HG02852 (cell line): Measurements from ENCODE around the gene GREM2.

Source experiments
- ATAC-seq: cut with Tn5 transposase; IDR thresholded peaks from one replicate; pipeline ENCODE4 v1.9.1; 2021; ENCODE audit warnings: mild to moderate bottlenecking, moderate library complexity; ENCODE audit not compliant: unreplicated experiment

The GREM2 gene

DNA sequence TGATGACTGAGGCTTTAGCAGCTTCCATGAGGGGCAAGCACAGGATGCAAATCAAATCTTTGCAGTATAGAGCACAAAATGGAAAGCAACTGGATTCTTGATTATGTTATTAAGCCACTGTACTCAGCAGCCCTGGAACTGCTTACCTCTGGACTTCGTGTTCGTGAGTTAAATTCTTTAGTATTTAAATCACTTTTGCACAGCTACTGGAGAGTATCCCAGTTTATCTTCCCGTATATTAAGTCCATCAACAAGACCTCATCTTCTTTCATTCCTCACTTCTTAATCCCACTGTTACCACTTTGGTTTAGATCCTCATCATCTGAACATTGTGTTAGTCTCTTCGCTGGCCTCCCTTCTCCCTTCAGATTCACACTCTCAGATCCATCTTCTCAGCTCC lies 108.9 kb downstream of the GREM2 start:
- no peak for ATAC-seq

DNA sequence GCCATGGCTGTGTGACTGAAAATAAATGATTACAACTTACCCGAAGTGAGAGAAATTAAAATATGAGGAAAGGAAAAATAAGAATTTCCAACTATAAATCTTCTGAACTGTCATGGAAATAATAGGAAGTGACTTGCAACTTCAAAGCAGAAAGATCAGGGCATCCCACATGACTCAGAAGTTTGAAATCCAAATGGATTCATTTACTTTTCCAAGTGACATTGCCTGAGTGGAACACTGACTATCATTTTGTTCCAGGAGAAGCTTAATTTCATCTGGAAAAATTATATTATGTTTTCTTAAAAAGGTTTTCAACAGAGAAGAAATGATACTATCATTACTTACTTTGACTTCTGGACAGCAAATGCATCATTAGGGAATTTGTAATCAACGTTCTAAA lies 110.8 kb downstream of the GREM2 start:
- no peak for ATAC-seq

DNA sequence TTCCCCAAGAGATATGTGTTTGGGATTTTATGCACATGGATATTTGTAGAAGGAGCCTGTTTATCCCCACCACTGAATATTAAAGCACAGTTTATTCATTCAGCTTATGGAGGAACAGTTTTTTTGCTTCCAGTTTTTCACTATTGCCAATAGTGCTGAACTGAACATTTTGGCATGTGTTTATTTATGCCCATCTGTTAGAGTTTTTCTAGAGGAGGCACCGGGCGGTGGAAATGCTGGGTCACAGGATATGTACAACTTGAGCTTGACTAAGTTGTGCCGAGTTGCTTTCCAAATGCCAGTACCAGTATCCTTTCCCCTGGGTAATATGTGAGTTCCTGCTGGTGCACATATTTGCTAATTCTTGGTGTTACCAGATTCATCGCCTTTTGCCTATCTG lies 111.3 kb downstream of the GREM2 start:
- no peak for ATAC-seq

DNA sequence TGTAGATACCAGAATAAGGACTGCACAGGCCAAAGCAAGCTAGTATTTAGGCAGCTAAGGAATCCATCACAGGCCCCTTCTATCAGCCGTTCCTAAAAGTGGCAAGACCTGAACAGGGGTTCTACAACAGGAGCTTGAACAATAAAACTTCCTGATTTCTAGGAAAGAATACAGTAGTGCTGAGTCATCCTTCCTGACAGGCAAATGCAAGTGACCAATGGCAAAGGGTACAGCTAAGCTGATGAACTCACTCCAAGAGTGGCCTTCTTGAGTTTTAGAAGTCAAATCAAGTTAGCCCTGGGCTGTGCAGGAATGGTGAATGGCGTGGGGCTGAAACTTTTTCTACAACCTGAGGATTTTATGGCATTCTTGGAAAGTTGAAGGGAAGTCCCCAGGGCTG lies 112.9 kb downstream of the GREM2 start:
- no peak for ATAC-seq

DNA sequence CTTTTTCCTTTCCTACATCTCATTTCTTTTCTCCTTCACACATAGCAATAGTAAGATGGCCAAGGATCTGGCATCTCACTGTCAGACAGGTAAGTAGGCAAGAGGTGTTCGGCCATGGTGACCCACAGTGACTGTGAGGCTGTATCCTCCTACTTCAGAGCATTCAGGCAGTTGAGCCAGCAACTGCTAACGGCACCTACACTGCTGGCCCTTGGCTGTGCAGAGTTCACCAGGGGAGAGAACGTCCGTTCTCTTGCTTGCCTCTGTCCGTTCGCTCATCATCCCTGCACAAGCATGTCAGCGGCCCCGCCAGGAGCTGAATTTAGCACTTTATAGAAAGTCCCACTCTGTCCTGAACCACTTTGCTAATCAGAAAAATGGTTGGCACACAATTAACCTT lies 113.6 kb downstream of the GREM2 start:
- no peak for ATAC-seq

DNA sequence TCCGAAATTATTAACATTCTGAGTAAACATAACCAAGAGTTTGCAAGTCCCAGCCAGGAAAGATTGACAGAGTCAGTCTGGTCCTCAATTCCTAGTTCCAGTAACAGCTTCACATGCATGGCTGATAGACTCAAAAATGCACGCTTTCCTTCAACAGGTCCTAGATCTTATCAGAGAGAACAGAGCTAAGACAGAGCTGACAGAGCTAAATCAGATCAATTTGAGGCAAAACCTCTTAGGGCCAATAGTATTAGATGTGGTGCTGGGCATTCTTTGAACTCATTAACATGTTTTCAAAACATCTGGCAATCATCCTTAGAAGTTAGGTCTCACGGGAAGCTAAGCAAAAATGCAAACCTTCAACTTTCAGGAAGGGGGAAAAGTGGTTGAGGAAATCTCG lies 114.0 kb downstream of the GREM2 start:
- no peak for ATAC-seq

DNA sequence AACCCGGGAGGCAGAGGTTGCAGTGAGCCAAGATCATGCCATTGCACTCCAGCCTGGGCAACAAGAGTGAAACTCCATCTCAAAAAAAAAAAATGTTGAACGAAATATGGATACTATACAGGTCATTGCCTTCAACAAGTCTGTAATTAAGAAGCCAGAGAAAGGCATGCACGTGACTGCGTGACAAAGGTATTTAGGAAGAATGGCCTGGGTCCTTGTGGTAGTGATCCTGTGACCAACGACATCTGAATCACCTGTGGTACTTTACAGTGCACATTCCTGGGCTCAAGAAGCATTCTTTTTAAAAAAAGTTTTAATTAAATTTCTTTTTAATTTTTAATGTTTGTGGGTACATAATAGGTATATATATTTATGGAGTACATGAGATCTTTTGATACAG lies 115.0 kb downstream of the GREM2 start:
- no peak for ATAC-seq

DNA sequence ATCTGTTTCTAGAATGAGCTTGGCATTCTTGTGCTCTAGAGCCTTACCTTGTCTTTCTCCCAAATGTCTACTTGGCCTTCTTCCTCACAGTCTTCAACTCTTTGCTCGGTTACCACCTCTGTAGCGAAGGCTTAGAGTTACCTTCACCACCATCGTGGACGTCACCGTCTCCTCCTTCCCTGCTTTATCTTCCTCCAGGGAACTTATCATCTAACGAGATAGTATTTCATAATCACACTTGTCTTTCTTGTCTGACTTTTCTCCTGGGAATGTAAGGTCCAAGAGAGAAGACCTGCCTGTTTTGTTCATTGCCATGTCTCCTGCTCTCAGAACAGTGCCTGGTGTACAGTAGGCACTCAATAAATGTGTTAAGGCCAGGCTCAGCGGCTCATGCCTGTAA lies 115.6 kb downstream of the GREM2 start:
- no peak for ATAC-seq

DNA sequence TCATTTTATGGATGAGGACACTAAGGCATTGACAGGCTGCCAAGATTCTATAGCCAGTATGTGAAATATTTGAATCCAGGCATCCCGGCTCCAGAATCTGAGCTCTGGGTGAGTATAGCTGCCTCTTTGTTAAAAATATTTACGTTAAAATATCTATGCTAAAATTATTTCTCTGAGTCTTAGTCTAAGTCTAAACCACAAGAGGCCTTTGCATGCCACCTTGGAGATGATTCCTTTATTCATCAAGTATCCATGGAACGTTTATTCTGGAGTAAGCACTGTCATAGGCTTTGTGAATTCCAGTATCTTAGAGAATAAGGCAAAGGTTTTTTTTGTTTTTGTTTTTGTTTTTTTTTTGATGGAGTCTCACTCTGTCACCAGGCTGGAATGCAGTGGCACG lies 116.4 kb downstream of the GREM2 start:
- ATAC-seq = no peak

DNA sequence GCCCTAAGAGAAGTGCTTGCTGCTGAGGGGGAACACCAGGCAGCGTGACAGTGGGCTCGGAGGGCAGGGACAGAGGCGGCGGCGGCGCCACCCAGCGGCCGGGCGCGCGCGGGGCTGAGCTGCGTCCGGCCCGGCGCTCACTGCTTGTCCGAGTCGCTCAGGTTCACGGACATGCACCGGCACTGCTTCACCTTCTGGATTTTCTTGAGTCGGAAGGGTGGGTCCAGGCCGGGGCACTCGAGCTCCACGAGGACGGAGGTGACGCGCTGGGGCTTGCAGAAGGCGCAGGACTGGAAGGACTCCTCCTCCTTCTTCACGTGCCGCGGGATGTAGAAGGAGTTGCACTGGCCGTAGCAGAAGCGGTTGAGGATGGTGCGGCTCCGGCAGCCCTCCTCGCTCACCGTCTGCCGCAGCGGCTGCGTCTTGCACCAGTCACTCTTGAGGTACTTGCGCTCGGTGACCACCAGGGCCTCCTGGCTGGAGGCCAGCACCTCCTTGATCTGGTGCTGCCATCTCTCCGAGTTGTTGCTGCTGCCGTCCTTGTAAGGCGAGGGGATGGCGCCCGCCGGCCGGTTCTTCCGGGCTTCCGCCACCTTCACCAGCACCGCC lies 119.0 kb downstream of the GREM2 start:
- ATAC-seq = no peak

DNA sequence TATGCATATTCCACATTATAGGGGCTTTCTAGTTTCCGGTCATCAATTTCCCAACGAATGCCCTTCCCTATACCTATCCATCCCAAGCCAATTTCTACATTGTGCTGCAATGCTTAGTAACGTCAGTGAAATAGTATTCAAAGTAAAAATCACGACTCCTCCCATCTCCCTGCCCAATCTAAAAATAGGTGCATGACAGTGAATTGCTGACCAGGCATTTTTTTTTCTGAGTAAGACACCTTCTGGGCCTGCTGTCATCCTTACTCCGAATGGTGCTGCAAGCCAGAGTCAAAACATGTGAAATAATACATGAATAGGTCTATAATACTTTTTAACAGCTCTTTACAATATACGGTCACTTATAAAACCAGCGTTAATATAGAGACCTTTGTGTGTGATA lies 120.2 kb downstream of the GREM2 start:
- ATAC-seq = no peak

DNA sequence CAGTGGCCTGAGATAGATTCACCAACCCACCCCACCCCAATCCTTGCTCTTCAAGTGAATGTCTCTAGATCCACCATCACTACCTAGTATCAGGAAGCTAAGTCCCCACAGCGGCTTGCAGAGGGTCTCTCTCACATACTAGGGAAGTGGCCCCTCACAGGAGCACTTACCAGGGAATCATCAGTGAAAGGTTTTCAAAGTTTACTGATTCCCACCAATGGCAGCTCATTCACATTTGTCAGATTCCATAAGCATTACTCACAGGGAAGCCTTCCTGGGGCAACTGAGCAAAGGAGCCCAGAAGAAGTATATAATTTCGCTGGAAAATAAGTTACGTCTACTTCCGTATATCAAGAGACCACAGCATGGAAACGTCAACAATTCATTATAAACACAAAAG lies 120.8 kb downstream of the GREM2 start:
- no peak for ATAC-seq

DNA sequence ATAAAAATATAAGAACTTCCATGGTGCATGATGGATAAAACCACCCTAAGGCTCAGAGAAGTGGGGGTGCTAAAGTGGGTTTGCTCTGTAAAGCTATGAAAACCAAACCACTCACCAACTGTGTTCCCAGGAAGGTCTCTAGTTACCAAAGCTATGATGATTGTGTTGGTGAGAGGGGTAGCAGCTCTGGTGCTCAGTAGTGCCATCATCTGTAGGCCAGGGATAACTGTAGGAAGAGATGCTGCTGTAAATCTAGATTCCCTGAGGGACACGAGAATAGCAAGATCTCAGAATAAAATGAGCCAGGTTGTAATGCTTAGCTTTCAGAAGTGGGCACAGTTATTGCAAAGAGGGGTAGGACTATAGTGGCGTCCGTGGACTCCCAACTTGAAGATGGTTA lies 124.5 kb downstream of the GREM2 start:
- no peak for ATAC-seq

DNA sequence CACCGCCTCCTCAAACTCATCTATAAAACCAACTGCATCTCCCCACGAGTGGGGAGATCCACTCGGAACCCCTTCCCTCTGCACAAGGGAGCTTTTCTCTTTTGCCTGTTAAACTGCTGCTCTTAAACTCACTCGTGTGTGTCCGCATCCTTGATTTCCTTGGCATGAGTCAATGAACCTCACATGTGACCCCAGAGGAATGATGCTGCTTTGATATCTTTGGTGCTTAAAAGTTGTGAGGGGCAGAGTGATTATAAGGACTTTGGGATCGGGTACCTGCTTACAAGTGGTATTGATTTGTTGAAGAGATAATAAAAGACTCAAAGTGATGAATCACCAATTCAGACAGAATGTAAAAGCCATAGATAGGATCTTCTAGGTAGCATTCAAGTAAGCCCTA lies 125.3 kb downstream of the GREM2 start:
- no peak for ATAC-seq

DNA sequence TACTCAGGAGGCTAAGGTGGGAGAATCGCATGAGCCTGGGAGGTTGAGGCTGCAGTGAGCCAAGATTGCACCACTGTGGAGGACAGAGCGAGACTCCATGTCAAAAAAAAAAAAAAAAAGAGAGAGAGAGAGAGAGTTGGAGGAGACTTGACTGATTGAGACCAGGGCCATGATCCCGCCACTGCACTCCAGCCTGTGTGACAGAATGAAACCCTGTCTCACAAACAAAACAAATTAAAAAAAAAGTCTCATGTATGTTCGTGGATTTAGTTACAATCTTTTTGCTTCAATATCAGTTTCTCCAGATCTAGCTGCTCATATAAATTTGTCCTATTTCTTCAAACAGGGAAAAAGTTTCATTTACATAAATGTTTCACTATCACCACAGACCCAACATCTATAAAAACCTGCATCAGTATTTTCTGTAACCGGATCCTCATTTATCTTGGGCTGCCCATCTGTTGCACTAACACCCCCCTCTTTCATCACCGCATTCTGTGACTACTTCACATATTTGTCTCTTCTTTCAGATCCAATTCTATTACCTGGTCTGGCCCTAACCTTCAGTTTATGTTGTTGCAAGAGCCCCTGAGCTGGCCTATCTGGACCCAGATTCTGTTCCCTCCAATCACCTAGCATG lies 127.0 kb downstream of the GREM2 start:
- no peak for ATAC-seq

DNA sequence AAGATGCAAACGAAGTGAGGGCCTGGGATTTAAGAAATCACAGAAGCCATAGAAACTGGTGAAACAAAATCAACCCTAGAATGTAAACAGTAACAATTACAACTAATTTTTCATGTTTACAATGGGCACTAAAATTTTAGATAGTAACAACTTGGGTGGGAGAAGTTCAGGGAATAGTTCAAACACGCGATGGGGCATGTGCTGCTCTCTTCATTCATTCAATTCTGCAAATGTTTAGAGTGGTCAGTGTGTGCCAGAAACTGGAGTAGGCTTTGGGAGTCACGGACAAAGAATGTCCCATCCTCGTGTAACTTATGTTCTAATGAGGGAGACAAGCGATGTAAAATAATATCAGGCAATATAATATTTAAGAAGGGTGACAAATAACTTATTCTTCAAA lies 133.4 kb downstream of the GREM2 start:
- ATAC-seq = no peak

DNA sequence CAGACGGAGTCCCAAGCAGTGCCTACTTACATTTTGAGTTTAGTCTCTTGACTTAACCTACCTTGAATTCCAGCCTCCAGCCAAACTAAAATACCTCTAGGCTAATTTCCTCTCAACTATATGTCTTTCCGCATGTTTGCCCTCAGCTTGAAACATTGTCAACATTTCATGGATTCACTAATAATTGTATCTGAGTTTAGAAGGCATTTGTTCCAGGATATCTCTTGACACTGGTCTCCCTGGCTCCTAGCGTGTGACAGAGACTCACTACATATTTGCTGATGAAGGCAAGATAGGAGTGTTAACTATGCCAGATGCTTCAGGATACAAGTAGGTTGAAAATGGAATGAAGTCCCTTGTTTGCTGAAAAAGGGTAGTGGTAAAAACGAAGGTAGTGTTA lies 136.1 kb downstream of the GREM2 start:
- ATAC-seq = no peak

DNA sequence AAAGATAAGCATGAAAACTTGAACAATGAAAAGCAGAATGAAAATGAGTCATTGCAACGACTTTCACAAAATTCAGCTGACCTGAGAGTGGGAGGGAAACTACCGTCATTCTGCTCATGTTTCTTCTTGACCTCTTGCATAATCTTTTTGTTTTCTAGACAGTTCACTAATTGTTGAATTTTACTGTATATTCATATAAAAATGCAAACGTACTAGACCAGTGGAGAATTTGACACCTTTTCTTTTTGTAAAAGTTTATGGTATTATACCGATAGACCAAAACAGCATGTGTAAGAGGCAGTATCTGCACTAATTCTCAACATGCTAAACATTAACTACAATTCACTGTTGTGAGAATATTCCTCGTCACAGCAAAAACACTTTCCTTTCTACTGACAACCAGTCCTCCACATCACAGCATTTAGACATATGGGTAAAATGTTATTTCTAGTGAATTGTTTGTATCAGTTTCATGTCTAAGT lies 137.8 kb downstream of the GREM2 start:
- no peak for ATAC-seq

DNA sequence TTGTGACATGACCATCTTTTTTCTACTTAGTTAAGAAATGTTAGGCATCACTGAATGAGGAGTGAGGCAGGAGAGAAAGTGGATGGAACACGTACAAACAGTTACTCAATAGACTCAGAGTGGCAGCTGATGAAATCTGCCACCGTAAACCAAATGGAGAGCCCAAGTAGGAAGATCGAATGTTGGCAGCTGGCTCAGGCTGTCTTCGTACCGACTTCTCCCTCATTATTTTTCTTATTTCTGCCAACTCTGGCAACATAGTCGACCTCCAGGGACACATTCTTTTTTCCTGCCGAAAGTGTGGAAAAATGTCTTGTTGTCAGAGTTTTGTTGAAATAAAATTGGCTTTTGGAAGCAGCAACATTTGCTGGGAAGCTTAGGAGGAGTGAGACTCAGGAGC lies 143.3 kb downstream of the GREM2 start:
- ATAC-seq = no peak

DNA sequence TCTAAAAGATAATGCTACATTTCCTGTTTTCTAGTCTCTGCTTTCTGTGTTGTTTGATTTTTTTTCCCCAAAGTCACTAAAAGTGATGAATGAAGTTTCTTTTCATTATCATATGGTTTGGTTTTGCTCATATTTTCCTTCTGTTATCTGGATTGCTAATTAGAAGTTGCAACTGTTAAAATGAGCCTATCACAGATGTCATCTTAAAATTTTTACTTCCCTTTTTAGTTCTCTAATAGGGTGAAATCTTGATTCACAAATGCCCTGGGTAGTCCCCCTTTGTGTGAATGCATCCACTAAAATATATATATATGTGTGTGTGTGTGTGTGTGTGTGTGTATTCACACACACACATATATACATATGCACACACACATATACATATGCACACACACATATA lies 144.1 kb downstream of the GREM2 start:
- no peak for ATAC-seq

DNA sequence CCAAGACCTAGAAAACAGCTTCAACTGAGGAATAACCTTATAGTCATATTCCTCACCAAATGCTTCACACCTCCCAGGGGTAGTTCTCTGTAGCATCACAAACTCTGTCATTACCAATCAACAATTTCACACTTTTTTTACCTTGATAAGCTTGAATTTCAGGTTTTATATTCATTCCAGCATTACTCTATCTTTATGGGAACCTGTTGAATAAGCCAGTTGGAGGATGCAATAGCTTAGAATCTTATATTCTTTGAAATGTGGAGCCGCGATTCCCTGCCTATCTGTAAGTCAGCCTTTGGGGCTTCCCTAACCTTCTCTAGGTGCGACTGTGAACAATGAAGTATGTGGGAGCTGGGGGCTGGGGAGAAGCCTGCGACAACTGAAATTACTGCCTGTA lies 145.4 kb downstream of the GREM2 start:
- no peak for ATAC-seq

DNA sequence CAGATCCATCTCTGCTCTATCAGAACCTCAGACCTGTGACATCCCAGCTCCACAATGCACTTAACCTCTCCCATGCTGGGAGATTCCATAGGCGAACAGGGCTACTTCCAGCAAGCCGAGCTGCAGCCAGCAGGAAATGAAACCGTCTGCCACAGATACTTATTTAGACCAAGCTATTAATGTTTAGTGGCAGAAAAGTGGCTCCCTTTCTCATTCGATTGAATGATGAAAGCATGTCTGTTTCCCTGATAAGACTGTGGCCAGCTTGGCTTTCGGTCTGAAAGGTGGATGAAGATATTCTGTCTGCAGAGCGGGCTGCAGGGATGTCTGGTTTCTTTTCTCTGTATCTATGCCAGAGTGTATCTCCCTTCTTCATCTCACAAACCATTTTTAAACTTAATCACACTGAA lies 146.4 kb downstream of the GREM2 start:
- ATAC-seq = no peak

DNA sequence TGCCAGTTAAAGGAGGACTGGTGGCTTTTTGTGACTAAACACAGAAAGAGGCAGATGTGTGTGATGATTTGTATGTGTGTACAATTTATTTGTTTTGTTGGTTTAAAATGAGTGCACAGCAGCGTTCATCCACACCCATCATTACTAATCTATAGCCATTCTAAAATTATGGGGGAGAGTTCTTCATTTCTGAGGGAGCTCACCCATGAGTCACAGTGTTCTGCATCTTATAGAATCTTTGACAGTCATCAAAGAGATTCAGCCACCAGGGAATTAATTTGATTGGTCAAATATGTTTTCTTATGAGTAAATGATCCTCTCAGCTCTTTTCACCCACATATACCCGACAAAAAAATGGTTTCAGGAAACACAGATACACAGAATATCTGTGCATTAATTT lies 147.9 kb downstream of the GREM2 start:
- no peak for ATAC-seq
